Activated T-helper 1 cell treated with anti-CD3 and anti-CD28 coated beads, Interleukin-2, amount 50 U/mL, for 16 hours (primary cell): Measurements from ENCODE around the gene TRPT1.
A peak's percentile ranks its signal among the peaks of the same experiment; 100 is the strongest.

ENCODE experiments used
- DNase-seq, 2 donors: peaks; one replicate each; pipeline ENCODE4 v3.0.0-alpha.2; 2020; ENCODE audit warnings: low read depth in 1 of 2, low spot score in 1 of 2

The TRPT1 gene

DNA sequence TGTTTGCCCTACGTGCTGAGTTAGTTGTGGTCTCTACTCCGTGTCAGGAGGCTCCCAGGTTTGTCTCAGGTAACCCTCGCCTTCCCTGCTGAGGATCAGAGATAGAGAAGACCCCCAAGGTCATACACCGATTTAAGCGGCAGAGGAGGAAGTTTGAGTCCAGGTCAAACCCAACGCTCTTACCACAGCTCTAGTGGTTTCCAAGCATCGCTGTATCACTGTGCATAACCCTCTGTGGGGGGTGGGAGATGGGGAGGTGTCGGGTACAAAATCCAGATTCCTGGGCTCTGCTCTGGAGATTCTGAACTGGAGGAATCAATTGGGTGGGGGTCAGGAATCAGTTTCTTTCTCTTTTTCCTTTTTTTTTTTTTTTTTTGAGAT is 5.0 kb upstream of the TRPT1 start:
- no peak for DNase-seq

DNA sequence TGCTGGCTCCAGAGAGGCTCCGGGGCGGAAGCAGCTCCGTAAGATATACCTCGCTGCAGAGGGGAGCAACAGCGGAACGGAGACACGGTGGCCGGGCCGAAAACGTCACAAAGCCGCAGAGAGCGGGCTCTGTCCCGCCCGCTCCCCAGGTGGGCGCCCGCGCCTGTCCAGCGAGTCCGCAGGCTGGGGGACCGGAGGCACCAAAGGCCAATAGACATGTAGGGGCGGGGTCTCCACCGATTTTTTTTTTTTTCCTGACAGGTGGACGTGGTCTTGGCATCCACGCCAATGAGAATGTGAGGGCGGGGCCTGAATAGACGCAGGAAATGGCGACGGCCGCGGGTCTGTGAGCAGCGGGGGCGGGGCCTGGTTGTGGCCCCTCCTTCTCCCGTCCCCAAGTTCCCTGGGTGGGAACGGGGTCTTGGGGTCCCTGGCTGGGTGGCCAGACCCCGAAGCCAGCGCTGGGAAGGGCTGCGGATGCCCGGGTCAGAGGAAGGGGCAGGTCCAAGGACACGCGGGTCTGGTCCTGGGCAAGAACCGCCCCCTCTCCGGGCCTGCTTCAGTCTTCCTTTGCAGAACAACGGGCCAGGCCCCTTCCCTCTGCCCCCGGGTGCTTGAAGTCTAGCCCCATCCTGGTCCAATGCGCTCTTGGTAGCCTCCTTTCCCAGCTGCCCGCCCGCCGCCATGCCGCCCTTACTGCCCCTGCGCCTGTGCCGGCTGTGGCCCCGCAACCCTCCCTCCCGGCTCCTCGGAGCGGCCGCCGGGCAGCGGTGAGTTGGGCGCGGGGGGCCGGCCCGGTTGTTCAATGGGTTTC is 4.4 kb upstream of the TRPT1 start, which contains the start of gene DNAJC4:
Gene DNAJC4 (plus strand): TSS at position 378 of the 814 bp plus-strand sequence. CDS start 307 bp downstream, at position 685.
- DNase-seq: peak; percentile 70 to 76

DNA sequence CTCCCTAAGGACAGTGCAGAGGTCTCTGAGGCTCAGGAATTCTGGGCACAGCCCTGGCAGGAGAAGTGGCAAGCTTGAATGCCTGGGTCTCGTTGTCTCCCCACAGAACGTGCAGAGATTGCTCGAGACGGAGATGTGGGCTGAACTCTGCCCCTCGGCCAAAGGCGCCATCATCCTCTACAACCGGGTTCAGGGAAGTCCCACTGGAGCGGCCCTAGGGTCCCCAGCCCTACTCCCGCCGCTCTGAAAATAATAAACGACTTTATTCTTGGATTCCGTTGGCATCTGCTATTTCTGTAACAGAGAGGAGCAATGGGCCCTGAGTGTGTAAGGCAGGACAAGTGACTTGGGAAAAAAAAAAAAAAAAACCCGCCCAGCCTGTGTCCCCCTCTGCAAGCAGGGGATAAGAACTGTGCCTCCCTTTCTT is 3.8 kb upstream of the TRPT1 start:
- DNase-seq: no peak

- DNase-seq: no peak
Observed at GRCh38 chr11:64229090-64229743, 3.2 kb upstream of the TRPT1 start.

DNA sequence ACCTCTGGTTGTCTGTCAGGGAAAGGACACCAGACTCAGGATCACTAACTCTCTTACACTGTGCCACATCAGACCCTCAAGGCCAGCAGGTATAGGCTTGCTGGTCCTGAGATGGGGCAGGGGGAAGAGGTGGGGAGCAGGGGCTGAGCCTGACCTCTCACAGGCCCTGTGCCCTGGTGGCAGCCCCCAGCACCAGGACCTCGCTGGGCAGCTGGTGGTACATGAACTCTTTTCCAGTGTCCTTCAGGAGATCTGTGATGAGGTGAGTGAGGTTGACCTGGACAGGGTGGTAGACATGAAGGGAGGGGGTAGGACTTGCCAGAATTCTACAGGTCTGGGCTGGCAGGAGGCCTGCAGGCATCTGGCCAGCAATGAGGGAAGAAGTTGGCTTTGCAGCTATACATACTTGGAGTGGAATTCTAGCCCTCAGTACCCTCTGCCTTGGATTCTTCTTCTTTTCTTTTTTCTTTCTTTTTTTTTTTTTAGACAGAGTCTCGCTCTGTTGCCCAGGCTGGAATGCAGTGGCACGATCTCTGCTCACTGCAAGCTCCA is 1.5 kb upstream of the TRPT1 start:
- DNase-seq: no peak

GRCh38 chr11:64226507-64227051 is 593 bp upstream of the TRPT1 start:
- peak; percentile 15 to 27 for DNase-seq

DNA sequence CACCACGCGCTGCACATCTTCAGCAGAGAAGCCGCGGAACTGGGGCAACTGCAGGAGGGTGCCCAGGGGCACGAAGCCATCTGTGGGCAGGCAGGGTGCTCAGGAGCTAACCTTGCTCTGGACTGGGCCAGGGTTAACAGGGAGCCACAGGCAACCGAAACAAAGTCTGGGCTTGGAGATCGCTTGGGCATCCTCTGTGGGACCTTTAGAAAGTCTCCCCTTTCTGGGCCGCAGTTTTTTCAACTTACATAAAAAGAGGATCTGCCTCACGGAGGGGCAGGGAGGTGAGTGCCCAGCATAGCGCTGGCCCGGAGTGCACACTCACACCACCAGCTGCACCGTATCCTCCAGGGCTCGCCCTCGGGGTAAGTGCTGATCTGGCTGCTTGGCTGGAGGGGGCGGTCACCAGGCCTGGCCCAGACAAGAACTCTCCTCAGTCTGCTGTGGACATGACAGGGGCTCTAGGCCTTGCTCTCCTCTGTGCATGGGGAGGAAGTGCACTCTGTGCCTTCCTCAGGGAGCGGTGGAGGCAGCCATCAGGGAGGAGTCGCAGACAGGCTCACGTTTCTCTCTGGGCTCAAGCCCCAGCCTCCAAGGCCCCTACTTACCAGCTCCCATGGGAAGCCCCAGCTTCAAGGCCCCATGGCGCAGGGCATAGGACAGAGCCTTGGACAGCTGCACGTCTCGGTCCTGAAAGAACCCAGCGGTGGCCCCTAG is 937 bp downstream of the TRPT1 start:
- no peak for DNase-seq

- DNase-seq: no peak
Observed at GRCh38 chr11:64224151-64224890, 1.7 kb downstream of the TRPT1 start.

- DNase-seq: no peak
Observed at GRCh38 chr11:64223001-64223651, 2.9 kb downstream of the TRPT1 start.

GRCh38 chr11:64222651-64223000 is 3.4 kb downstream of the TRPT1 start:
- no peak for DNase-seq

GRCh38 chr11:64220798-64221197 is 5.2 kb downstream of the TRPT1 start:
- no peak for DNase-seq

GRCh38 chr11:64220271-64220670 is 5.7 kb downstream of the TRPT1 start:
- no peak for DNase-seq

- DNase-seq: no peak
Observed at GRCh38 chr11:64219755-64220154, 6.2 kb downstream of the TRPT1 start.

- DNase-seq: no peak
Observed at GRCh38 chr11:64219354-64219684, 6.7 kb downstream of the TRPT1 start.

DNA sequence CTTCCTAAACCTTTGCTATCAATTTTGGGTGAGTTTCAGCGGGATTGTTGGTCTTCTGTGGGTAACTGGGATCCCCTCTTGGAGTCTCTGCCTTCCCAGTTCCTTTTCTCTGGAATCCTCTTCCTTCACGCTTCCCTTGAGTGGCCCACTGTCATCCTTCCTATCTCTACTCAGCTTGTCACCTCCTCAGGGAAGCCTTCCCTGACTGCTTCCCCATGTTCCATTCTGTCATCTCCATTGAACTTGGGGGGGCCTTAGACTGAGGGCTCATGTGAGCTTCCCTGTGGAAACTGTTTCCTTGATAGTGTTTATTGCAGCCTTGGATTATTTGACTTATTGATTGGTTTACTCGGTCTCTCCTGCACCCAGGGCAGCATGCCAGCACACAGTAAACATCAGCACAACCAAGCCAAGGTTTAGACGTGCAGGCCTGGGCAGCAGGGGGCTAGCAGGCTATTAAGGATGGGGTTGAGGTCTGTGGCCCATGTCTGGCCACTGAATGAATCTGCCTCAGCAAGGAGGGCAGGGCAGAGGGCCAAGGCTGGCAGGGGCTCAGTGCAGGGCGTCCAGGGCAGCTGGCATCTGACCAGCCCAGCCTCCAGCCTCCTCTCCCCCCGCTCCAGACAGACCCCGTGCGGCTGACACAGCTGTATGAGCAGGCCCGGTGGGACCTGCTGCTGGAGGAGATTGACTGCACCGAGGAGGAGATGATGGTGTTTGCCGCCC is 7.2 kb downstream of the TRPT1 start:
- no peak for DNase-seq

GRCh38 chr11:64216879-64217278 is 9.1 kb downstream of the TRPT1 start:
- no peak for DNase-seq

DNA sequence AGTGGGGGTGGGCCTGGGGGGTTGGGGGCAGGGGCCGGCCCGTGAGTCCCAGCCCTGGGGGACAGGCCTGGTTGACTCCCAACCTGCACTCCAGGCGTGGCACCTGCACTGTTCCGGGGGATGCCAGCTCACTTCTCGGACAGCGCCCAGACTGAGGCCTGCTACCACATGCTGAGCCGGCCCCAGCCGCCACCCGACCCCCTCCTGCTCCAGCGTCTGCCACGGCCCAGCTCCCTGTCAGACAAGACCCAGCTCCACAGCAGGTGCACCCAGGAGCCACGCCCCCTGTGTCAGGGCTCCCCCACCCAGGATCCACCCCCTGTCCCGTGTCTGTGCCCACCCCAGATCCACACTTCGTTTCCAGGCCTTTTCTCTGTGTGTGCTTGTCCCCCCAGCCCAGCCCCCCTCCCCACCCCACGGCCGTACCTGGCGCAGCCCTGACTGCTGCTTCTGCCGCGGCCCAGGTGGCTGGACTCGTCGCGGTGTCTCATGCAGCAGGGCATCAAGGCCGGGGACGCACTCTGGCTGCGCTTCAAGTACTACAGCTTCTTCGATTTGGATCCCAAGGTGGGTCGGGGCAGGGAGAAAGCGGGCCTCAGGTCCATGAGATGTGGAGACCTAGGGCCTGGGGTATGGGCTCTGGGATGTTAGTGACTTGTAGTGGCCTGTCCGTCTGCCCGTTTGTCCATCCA is 14.7 kb downstream of the TRPT1 start:
- no peak for DNase-seq

- DNase-seq: no peak
Observed at GRCh38 chr11:64210301-64211020, 15.5 kb downstream of the TRPT1 start.

DNA sequence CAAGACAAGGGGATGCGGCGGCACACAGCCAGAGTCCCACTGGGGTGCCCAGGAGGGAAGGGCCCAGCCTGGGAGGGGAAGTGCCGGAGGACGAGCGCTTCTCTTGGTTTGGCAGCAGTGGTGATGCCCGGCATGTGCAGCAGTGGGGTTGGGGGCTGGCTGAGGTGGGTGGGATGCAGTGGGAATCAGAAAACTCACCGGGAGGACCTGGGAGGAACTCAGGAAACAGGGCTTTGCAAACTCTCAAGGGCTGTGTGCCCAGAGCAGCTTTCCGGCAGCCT is 16.5 kb downstream of the TRPT1 start:
- no peak for DNase-seq
